HUES48 (cell line): ENCODE results near the gene PROSER3.

ENCODE experiments used
- H3K27ac ChIP-seq: one replicate; pipeline ENCODE4 v1.7.0; 2013; ENCODE audit warnings: low read depth, low read length, inconsistent platforms
- H3K27me3 ChIP-seq: 2 replicates; pipeline ENCODE4 v1.6.1; 2013; ENCODE audit warnings: mild to moderate bottlenecking, low read length; ENCODE audit not compliant: control insufficient read depth, insufficient read depth
- H3K36me3 ChIP-seq: 2 replicates; pipeline ENCODE4 v1.6.1; 2013; ENCODE audit warnings: low read length; ENCODE audit not compliant: control insufficient read depth, insufficient read depth
- H3K4me1 ChIP-seq: 2 replicates; pipeline ENCODE4 v1.6.1; 2013; ENCODE audit warnings: mild to moderate bottlenecking, low read length; ENCODE audit not compliant: control insufficient read depth, insufficient read depth
- H3K4me3 ChIP-seq: 2 replicates; pipeline ENCODE4 v1.5.1; 2013; ENCODE audit warnings: mild to moderate bottlenecking, low read depth, low read length
- H3K9ac ChIP-seq: 2 replicates; pipeline ENCODE4 v1.6.1; 2013; ENCODE audit warnings: mild to moderate bottlenecking, low read depth, low read length, moderate library complexity
- H3K9me3 ChIP-seq: 2 replicates; pipeline ENCODE4 v1.6.1; 2013; ENCODE audit warnings: low read length; ENCODE audit not compliant: control insufficient read depth, insufficient read depth

The PROSER3 gene

GRCh38 chr19:35782589-35782988 lies 24.6 kb downstream of the PROSER3 start:
- H3K4me3 ChIP-seq = no peak overlapping the region
- H3K27ac ChIP-seq = no peak overlapping the region
- H3K4me1 ChIP-seq = peaks cover 11% of the 10 kb centered on the region
- no peak overlapping the region for H3K9ac ChIP-seq
- no peaks in the 10 kb centered on the region for H3K36me3 ChIP-seq
- no peaks in the 10 kb centered on the region; the same call in 1 of the 2 replicates for H3K27me3 ChIP-seq
- H3K9me3 ChIP-seq = no peaks in the 10 kb centered on the region

GRCh38 chr19:35783469-35784434 lies 25.8 kb downstream of the PROSER3 start:
- peak overlapping the region; percentile 58 for H3K4me3 ChIP-seq
- H3K4me1 ChIP-seq = peaks cover 8% of the 10 kb centered on the region; the same call in 1 of the 2 replicates
- H3K9ac ChIP-seq = no peak overlapping the region
- H3K27ac ChIP-seq = no peak overlapping the region
- no peaks in the 10 kb centered on the region for H3K9me3 ChIP-seq
- no peaks in the 10 kb centered on the region for H3K36me3 ChIP-seq
- no peaks in the 10 kb centered on the region for H3K27me3 ChIP-seq

- Histone ChIP-seq H3K27me3 (no peaks in the 10 kb centered on the region), H3K36me3 (no peaks in the 10 kb centered on the region), H3K9me3 (no peaks in the 10 kb centered on the region), H3K4me1 (peaks cover 8% of the 10 kb centered on the region; the same call in 1 of the 2 replicates), H3K9ac (peak overlapping the region; percentile 11; the same call in 1 of the 2 replicates), H3K27ac (no peak overlapping the region), H3K4me3 (peak overlapping the region; percentile 69)
These were observed 26.7 kb downstream of the PROSER3 start for GRCh38 chr19:35784503-35785338.

- no peaks in the 10 kb centered on the region for H3K9me3 ChIP-seq
- H3K36me3 ChIP-seq = no peaks in the 10 kb centered on the region
- no peak overlapping the region for H3K27ac ChIP-seq
- no peak overlapping the region for H3K9ac ChIP-seq
- H3K4me1 ChIP-seq = peaks cover 8% of the 10 kb centered on the region; the same call in 1 of the 2 replicates
- H3K4me3 ChIP-seq = peak overlapping the region; percentile 69
- H3K27me3 ChIP-seq = no peaks in the 10 kb centered on the region
These were observed 27.3 kb downstream of the PROSER3 start for GRCh38 chr19:35785339-35785627.

- Histone ChIP-seq H3K27me3 (no peaks in the 10 kb centered on the region), H3K27ac (no peak overlapping the region), H3K4me3 (no peak overlapping the region), H3K4me1 (peaks cover 5% of the 10 kb centered on the region; the same call in 1 of the 2 replicates), H3K36me3 (no peaks in the 10 kb centered on the region), H3K9me3 (no peaks in the 10 kb centered on the region), H3K9ac (no peak overlapping the region)
These were observed 28.6 kb downstream of the PROSER3 start for GRCh38 chr19:35786299-35787160.

- Histone ChIP-seq H3K9me3 (no peaks in the 10 kb centered on the region), H3K4me1 (peaks cover 5% of the 10 kb centered on the region; the same call in 1 of the 2 replicates), H3K27ac (no peak overlapping the region), H3K27me3 (no peaks in the 10 kb centered on the region), H3K4me3 (no peak overlapping the region), H3K9ac (no peak overlapping the region), H3K36me3 (no peaks in the 10 kb centered on the region)
These were observed 29.3 kb downstream of the PROSER3 start for GRCh38 chr19:35787227-35787799.

DNA sequence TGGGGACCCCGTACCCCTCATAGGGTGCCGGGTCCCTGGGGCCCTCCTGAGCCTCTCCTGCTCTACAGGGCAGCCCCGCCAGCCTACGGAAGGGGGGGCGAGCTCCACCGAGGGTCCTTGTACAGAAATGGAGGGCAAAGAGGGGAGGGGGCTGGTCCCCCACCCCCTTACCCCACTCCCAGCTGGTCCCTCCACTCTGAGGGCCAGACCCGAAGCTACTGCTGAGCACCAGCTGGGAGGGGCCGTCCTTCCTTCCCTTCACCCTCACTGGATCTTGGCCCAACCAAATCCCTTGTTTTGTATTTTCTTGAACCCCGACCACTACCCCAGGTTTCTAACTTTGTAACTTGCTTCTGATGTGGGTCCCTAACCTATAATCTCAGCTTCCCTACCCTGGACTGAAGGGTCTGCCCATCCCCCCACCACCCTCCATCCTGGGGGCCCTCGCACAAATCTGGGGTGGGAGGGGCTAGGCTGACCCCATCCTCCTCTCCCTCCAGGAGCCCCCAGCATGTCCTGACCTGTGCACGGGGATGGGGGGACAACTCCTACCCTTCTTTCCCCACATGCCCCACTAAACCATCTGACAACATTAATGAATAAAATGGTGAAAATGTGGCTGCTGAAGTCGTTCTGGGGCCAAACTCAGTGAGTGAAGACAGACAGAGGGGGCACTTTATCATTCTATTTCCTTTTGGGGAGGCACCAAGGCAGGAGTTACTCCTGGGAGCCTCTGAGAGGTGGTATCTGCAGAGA lies 30.4 kb downstream of the PROSER3 start:
- Histone ChIP-seq H3K9ac (no peak overlapping the region), H3K4me1 (peaks cover 5% of the 10 kb centered on the region; the same call in 1 of the 2 replicates), H3K4me3 (no peak overlapping the region), H3K36me3 (no peaks in the 10 kb centered on the region), H3K9me3 (no peaks in the 10 kb centered on the region), H3K27me3 (no peaks in the 10 kb centered on the region), H3K27ac (no peak overlapping the region)

DNA sequence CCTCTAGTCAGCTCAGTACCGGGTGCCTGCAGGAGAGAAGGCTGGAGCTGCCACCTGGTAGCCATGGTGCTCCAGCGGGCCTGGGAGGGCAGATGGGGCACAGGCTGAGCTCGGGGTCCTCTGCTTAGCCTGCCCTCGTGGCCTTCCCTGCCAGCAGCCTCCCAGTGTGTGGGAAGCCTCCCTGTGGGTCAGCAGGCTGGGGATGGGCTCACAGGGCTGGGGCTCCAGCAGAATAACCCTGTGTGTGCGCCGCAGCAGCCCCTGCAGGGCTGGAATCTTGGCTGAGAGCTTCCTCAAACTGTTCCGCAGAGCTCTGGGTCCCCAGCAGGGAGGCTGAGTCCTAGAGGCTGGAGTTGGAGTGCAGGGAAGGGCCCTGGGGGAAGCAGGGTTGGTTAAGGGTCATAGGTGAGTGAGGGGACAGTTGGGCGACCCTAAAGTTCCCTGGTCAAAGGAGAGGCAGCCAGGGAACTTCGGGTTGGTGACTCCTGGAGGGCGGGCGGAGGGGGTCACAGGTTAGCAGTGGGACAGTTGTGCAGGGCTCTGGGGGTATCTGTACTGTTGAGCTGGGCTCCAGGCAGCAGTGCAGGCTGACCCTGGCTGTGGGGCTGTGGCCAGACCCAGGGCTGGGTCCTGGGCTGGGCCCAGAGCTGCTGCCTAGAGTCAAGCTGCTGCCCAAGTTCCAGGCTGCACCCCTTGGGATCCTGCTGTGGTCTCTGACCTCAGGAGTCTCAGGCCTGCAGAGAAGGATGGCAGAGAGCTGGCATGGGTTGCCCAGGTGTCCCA lies 31.4 kb downstream of the PROSER3 start:
- no peak overlapping the region for H3K9ac ChIP-seq
- H3K27ac ChIP-seq = no peak overlapping the region
- no peak overlapping the region for H3K4me3 ChIP-seq
- no peaks in the 10 kb centered on the region for H3K36me3 ChIP-seq
- no peaks in the 10 kb centered on the region for H3K9me3 ChIP-seq
- peaks cover 5% of the 10 kb centered on the region; the same call in 1 of the 2 replicates for H3K4me1 ChIP-seq
- H3K27me3 ChIP-seq = no peaks in the 10 kb centered on the region
